HG03521 (cell line): ENCODE data around the gene MLF1.
A peak's percentile ranks its signal among the peaks of the same experiment; 100 is the strongest.

Source experiments
- ATAC-seq: cut with Tn5 transposase; IDR thresholded peaks from one replicate; pipeline ENCODE4 v1.9.1; 2021; ENCODE audit warnings: mild to moderate bottlenecking, moderate library complexity; ENCODE audit not compliant: unreplicated experiment

Gene MLF1

GRCh38 chr3:158573714-158574113, 2.7 kb downstream of the MLF1 start:
- ATAC-seq, result no peak

DNA sequence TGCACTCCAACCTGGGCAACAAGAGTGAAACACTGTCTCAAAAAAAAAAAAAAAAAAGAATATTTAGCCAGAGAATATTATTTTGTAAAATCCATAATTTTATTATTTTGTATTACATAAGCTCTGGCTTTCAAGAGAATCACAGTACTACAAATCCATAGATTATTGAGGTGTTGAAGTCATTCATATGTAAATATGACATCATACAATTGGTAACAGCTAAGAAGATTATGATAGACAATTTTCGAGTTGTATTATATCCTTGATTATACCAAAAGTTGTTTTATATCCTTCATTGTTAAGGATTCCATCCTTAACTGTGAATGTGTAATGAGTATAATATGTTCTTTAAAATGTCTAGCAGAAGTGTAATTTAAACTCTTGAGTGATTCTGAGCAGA, 3.7 kb downstream of the MLF1 start:
- ATAC-seq, result no peak

- no peak for ATAC-seq
Observed at GRCh38 chr3:158590223-158590622, 19.2 kb downstream of the MLF1 start.

- ATAC-seq, result no peak
Observed at GRCh38 chr3:158600787-158601186, 29.8 kb downstream of the MLF1 start.

GRCh38 chr3:158602227-158602626, 31.2 kb downstream of the MLF1 start:
- ATAC-seq, result no peak

GRCh38 chr3:158617982-158618875, 47.2 kb downstream of the MLF1 start:
- ATAC-seq, result no peak

- ATAC-seq, result no peak
Observed at GRCh38 chr3:158625881-158626280, 54.9 kb downstream of the MLF1 start.

DNA sequence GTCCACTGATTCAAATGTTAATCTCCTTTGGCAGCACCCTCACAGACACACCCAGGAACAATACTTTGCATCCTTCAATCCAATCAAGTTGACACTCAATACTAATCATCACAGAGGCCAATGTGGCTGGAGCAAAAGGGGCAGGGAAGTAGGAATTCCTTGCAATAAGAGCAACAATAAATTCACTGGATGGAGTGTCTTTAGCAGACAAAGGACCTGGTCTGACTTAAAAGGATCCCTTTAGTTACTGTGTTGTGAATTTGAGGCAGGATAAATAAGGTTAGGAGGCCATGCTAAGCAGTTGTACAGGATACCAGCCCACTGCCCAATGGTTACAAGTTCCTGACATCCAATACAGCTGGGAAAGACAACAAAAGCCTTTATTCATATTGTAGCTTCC, 61.0 kb downstream of the MLF1 start:
- no peak for ATAC-seq

DNA sequence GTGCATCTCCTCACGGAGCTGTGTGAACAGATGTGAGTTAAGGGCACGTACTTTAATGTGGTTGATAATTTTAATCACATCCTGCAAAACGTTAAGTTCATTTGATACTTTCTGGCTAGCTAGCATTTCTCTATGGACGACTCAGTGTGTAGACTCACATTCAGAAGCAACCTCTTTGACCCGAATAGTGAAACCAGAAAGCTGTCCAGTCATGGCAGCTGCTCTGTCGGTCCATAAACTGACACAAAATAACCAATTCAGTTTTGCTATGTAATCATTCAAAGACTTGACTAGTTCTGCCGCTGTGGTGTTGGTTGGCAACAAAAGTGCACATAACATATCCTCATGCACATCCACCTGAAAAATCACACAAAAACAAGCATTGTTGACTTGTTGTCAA, 69.7 kb downstream of the MLF1 start:
- ATAC-seq, result no peak

DNA sequence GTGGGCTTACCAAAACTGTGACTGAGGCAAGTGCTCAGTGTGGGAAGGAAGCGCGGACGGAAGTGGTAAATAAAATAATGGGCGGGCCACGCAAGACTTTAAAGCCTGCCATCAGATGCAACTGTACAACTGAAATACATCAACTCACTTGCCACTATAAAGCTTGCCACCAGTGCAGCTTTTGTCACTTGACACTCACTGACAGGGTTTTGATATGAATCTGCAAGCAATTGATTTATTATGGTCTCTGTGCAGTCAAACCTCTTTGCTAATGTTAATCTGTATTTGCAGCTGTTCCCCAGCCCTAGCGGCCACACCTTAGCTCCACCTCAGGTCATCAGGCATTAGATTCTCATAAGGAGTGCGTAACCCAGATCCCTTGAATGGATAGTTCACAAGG, 71.0 kb downstream of the MLF1 start:
- ATAC-seq, result no peak

GRCh38 chr3:158642474-158643210, 71.6 kb downstream of the MLF1 start:
- no peak for ATAC-seq

DNA sequence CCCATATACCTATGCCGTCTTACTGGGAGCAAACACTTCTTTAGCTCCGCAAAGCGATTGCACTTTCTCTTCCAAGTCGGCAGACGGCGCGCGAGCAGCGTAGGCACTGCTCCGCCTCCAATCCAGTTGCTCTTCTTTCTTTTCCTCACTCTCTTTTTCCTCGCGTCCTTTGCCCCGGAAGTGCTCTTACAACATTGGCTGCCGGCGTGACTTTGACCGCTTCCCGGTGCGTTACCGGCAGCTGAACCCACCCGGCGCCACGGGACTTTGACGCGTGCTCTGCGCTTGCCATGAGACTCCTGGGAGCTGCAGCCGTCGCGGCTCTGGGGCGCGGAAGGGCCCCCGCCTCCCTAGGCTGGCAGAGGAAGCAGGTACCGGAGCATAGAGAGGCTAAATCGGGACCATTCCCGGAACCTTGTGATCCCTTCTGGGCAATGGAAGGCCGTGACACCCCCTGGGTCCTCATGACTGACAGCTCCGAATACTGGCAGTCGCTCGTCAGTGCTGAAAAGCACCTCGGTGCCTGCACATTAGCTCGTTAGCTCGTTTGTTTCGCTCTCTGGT, 73.4 kb downstream of the MLF1 start, which contains the start of gene GFM1:
GFM1 (plus strand) TSS at position 183 of the 564 bp plus-strand sequence; CDS start at position 291, 108 bp downstream.
- ATAC-seq, result peak; percentile 98

DNA sequence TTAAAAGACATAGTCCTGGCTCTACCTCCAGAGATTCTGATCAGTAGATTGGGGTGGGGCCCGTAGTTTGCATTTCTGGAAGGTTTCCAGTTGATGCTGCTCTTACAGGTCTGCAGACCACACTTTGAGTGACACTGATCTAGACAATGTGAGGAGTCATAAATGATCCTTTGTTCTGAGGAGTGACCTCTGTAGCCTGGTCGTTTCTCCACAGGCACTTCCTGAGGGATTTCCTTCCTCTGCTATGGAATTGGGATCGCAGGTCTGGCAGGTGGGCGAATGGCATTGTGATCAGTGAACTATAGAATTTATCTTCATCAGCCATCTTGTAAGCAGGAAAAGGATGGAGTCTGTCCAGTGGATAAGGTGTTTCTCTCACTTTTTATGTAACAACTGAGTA, 78.8 kb downstream of the MLF1 start:
- ATAC-seq, result no peak

- no peak for ATAC-seq
Observed at GRCh38 chr3:158651192-158651591, 80.2 kb downstream of the MLF1 start.

DNA sequence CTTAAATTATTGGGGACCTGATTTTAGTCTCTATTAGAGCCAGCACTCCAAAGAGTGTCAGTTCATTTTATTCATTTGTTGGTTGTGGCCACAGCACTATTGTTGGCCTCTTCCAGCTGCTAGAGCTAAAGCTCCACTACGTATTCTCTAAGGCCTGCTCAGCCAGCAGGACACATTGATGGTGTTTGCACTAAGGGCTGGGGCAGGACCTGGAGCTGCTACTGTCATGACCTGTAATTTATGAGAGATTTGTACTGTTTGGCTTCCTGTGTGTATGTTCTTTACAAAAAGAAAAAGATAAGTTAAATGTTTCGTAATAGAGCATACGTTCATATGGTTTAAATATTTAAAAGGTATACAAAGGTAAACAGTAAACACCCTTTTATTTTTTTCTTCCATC, 81.5 kb downstream of the MLF1 start:
- ATAC-seq, result no peak
